WTC11 (cell line): ENCODE results near the gene SH3TC1. TPM values are rescaled to one million over a fixed set of nuclear protein-coding genes. Genes with fewer than 3 reads are reported as not detected.
A peak's percentile ranks its signal among the peaks of the same experiment; 100 is the strongest.

Experiments
- ATAC-seq: fragments of 200-7000 bp; cut with Tn5 transposase; 2 replicates; pipeline ENCODE4 v1.10.0; 2021; ENCODE audit warnings: mild to moderate bottlenecking, moderate library complexity
- CTCF ChIA-PET: fragments of 300-600 bp; sonication (Branson Sonifier 250); formaldehyde crosslinking; loops from one replicate; lab custom pipeline; 2021; ENCODE audit warnings: antibody characterized with exemption; lab: Charles Lee
- POLR2A ChIA-PET: fragments of 350-600 bp; sonication (Branson Sonifier 250); formaldehyde crosslinking; loops from one replicate; lab custom pipeline; 2021; ENCODE audit warnings: antibody characterized with exemption; lab: Charles Lee
- DNase-seq: peaks from one replicate; pipeline ENCODE4 v3.0.0; 2021; ENCODE audit warnings: low spot score
- H3K27ac Mint-ChIP-seq: 2 replicates; pipeline ENCODE4 v1.8.0; 2021; ENCODE audit warnings: mixed read lengths
- H3K27me3 Mint-ChIP-seq: 2 replicates; pipeline ENCODE4 v1.8.0; 2021; ENCODE audit warnings: low read depth, mild to moderate bottlenecking, moderate library complexity, mixed read lengths
- H3K36me3 Mint-ChIP-seq: 2 replicates; pipeline ENCODE4 v1.8.0; 2021; ENCODE audit warnings: mixed read lengths
- H3K4me1 Mint-ChIP-seq: 2 replicates; pipeline ENCODE4 v1.8.0; 2022; ENCODE audit warnings: mixed read lengths
- H3K4me3 Mint-ChIP-seq: 2 replicates; pipeline ENCODE4 v1.8.0; 2021; ENCODE audit warnings: mild to moderate bottlenecking, moderate library complexity, mixed read lengths
- H3K9me3 Mint-ChIP-seq: 2 replicates; pipeline ENCODE4 v1.8.0; 2021; ENCODE audit warnings: mixed read lengths
- ATF1 ChIP-seq: sonication (generic); formaldehyde crosslinking; IDR thresholded peaks from 2 replicates; pipeline ENCODE4 v1.8.1; 2023; ENCODE audit warnings: mild to moderate bottlenecking, moderate library complexity, missing genetic modification reagents
- E2F4 ChIP-seq: sonication (generic); formaldehyde crosslinking; IDR thresholded peaks from 2 replicates; pipeline ENCODE4 v1.8.1; 2022; ENCODE audit warnings: low read depth, mild to moderate bottlenecking, moderate library complexity, missing genetic modification reagents, borderline replicate concordance
- GABPB1 ChIP-seq: sonication (generic); formaldehyde crosslinking; IDR thresholded peaks from 2 replicates; pipeline ENCODE4 v1.8.1; 2023; ENCODE audit warnings: mild to moderate bottlenecking, missing genetic modification reagents
- GRHL2 ChIP-seq: fragments of 250-450 bp; sonication (Bioruptor Pico); IDR thresholded peaks from 2 replicates; pipeline ENCODE4 v1.8.0; 2022; ENCODE audit warnings: mild to moderate bottlenecking, moderate library complexity; ENCODE audit not compliant: insufficient replicate concordance, severe bottlenecking
- NR1H2 ChIP-seq: sonication (generic); formaldehyde crosslinking; IDR thresholded peaks from 2 replicates; pipeline ENCODE4 v1.9.0; 2021; ENCODE audit warnings: mild to moderate bottlenecking, moderate library complexity, missing genetic modification reagents
- PRDM15 ChIP-seq: sonication (generic); formaldehyde crosslinking; IDR thresholded peaks from 2 replicates; pipeline ENCODE4 v1.8.0; 2022; ENCODE audit warnings: missing genetic modification reagents
- SP1 ChIP-seq: sonication (generic); formaldehyde crosslinking; conservative IDR thresholded peaks from 2 replicates; pipeline ENCODE4 v1.8.1; 2022; ENCODE audit warnings: missing genetic modification reagents
- TP53 ChIP-seq: sonication (generic); formaldehyde crosslinking; IDR thresholded peaks from 2 replicates; pipeline ENCODE4 v1.8.1; 2023; ENCODE audit warnings: mild to moderate bottlenecking, missing genetic modification reagents
- USF2 ChIP-seq: sonication (generic); formaldehyde crosslinking; IDR thresholded peaks from 2 replicates; pipeline ENCODE4 v1.8.1; 2023; ENCODE audit warnings: mild to moderate bottlenecking, missing genetic modification reagents, moderate library complexity
- ZBTB21 ChIP-seq: sonication (generic); formaldehyde crosslinking; IDR thresholded peaks from 2 replicates; pipeline ENCODE4 v1.8.1; 2023; ENCODE audit warnings: mild to moderate bottlenecking, missing genetic modification reagents, borderline replicate concordance
- total RNA-seq: library from RNA; stranded (reverse); gene quantifications from 3 replicates; pipeline ENCODE4 v1.2.3, GENCODE V29; 2021
- TF ChIP-seq, protein P1 (sequence below): fragments of 250-450 bp; sonication (Bioruptor Pico); conservative IDR thresholded peaks from 2 replicates; pipeline ENCODE4 v1.9.0; 2021; ENCODE audit warnings: mild to moderate bottlenecking
- TF ChIP-seq, protein P2 (sequence below): fragments of 250-450 bp; sonication (Bioruptor Pico); IDR thresholded peaks from 2 replicates; pipeline ENCODE4 v2.1.2; 2022; ENCODE audit warnings: mild to moderate bottlenecking, moderate library complexity
- TF ChIP-seq, protein P3 (sequence below): sonication (generic); formaldehyde crosslinking; IDR thresholded peaks from 2 replicates; pipeline ENCODE4 v1.8.0; 2023; ENCODE audit warnings: missing genetic modification reagents
- TF ChIP-seq, protein P4 (sequence below): fragments of 250-450 bp; sonication (Bioruptor Pico); IDR thresholded peaks from 2 replicates; pipeline ENCODE4 v1.9.0; 2021; ENCODE audit warnings: mild to moderate bottlenecking, borderline replicate concordance

The SH3TC1 gene
- total RNA-seq, 1 experiment from 2014 or later = 0.42 TPM

- 0 out of 2 replicates have a peak, but pooled peaks have one; percentile 21 for TF ChIP-seq SP1
- TF ChIP-seq PRDM15 = 0 out of 2 replicates have a peak, but pooled peaks have one; percentile 5
- TF ChIP-seq, protein P1, sequence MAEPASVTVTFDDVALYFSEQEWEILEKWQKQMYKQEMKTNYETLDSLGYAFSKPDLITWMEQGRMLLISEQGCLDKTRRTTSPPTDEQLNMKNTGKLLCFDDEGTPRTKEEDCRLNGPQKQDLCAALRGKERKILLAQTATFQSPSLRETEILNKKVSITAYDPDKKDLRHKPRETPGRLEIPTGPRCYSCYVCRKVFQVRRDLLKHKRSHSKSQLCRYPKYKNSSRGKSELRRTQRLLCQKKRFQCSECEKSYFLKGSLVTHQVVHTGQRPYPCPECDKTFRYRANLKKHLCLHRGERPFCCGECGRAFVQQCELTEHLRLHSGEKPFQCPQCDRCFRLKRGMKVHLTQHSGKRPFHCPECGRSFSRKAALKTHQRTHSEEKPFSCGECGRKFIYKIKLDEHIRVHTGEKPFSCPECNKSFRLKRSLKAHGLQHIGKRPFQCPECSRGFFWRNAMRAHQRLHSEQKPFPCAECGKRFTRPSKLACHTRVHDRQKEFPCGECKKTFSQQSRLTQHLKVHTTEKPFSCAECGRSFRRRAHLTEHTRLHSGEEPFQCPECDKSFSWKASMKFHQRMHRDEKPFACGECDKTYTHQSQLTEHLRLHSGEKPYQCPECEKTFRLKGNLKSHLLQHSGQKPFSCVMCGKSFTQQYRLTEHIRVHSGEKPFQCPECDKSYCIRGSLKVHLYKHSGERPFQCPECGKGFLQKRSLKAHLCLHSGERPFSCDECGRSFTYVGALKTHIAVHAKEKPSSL (CRISPR knock-in tag) = no peak
- TF ChIP-seq, protein P2, sequence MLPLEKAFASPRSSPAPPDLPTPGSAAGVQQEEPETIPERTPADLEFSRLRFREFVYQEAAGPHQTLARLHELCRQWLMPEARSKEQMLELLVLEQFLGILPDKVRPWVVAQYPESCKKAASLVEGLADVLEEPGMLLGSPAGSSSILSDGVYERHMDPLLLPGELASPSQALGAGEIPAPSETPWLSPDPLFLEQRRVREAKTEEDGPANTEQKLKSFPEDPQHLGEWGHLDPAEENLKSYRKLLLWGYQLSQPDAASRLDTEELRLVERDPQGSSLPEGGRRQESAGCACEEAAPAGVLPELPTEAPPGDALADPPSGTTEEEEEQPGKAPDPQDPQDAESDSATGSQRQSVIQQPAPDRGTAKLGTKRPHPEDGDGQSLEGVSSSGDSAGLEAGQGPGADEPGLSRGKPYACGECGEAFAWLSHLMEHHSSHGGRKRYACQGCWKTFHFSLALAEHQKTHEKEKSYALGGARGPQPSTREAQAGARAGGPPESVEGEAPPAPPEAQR (CRISPR knock-in tag) = no peak
- no peak for TF ChIP-seq ATF1 (CRISPR knock-in tag)
- peak; percentile 70 for ATAC-seq
- no peak overlapping the region; the same call in 1 of the 2 replicates for H3K27ac Mint-ChIP-seq
- H3K9me3 Mint-ChIP-seq = peaks cover 8% of the 10 kb centered on the region
- H3K36me3 Mint-ChIP-seq = no peaks in the 10 kb centered on the region
- no peak for DNase-seq
- ChIA-PET POLR2A (no interaction called here), CTCF (interaction anchor here (0.5 to 6.5 kb wide), 10 partner anchors 10 to 381 kb away, joined by 3 to 55 read pairs (median 4); partner anchors contain the start of gene SH3TC1)
- no peak overlapping the region for H3K4me3 Mint-ChIP-seq
- no peaks in the 10 kb centered on the region for H3K27me3 Mint-ChIP-seq
- peaks cover 18% of the 10 kb centered on the region for H3K4me1 Mint-ChIP-seq
Observed at GRCh38 chr4:8225706-8226443, 26.8 kb downstream of the SH3TC1 start.

GRCh38 chr4:8227201-8227770, 28.2 kb downstream of the SH3TC1 start:
- Mint-ChIP-seq H3K4me1 (peaks cover 18% of the 10 kb centered on the region), H3K4me3 (no peak overlapping the region), H3K27me3 (no peaks in the 10 kb centered on the region), H3K36me3 (no peaks in the 10 kb centered on the region), H3K9me3 (no peaks in the 10 kb centered on the region), H3K27ac (no peak overlapping the region)
- no peak for ATAC-seq
- POLR2A ChIA-PET = no interaction called here
- CTCF ChIA-PET = interaction anchor here (1.0 to 6.5 kb wide), 6 partner anchors 15 to 183 kb away, joined by 3 to 55 read pairs (median 5); no protein-coding TSS in a partner anchor
- TF ChIP-seq ZBTB21 (CRISPR knock-in tag) (no peak), E2F4 (CRISPR knock-in tag) (no peak), GRHL2 (no peak), USF2 (CRISPR knock-in tag) (no peak), TP53 (CRISPR knock-in tag) (no peak), GABPB1 (CRISPR knock-in tag) (no peak), NR1H2 (CRISPR knock-in tag) (no peak)
- TF ChIP-seq, protein P3, sequence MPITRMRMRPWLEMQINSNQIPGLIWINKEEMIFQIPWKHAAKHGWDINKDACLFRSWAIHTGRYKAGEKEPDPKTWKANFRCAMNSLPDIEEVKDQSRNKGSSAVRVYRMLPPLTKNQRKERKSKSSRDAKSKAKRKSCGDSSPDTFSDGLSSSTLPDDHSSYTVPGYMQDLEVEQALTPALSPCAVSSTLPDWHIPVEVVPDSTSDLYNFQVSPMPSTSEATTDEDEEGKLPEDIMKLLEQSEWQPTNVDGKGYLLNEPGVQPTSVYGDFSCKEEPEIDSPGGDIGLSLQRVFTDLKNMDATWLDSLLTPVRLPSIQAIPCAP (CRISPR knock-in tag) = no peak
- TF ChIP-seq, protein P4, sequence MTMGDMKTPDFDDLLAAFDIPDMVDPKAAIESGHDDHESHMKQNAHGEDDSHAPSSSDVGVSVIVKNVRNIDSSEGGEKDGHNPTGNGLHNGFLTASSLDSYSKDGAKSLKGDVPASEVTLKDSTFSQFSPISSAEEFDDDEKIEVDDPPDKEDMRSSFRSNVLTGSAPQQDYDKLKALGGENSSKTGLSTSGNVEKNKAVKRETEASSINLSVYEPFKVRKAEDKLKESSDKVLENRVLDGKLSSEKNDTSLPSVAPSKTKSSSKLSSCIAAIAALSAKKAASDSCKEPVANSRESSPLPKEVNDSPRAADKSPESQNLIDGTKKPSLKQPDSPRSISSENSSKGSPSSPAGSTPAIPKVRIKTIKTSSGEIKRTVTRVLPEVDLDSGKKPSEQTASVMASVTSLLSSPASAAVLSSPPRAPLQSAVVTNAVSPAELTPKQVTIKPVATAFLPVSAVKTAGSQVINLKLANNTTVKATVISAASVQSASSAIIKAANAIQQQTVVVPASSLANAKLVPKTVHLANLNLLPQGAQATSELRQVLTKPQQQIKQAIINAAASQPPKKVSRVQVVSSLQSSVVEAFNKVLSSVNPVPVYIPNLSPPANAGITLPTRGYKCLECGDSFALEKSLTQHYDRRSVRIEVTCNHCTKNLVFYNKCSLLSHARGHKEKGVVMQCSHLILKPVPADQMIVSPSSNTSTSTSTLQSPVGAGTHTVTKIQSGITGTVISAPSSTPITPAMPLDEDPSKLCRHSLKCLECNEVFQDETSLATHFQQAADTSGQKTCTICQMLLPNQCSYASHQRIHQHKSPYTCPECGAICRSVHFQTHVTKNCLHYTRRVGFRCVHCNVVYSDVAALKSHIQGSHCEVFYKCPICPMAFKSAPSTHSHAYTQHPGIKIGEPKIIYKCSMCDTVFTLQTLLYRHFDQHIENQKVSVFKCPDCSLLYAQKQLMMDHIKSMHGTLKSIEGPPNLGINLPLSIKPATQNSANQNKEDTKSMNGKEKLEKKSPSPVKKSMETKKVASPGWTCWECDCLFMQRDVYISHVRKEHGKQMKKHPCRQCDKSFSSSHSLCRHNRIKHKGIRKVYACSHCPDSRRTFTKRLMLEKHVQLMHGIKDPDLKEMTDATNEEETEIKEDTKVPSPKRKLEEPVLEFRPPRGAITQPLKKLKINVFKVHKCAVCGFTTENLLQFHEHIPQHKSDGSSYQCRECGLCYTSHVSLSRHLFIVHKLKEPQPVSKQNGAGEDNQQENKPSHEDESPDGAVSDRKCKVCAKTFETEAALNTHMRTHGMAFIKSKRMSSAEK (CRISPR knock-in tag) = no peak
- TF ChIP-seq, all 79 proteins: peak for 0
- no peak for DNase-seq
